ENCODE results near the gene CSPG4.

- TF ChIP-seq CTCF (IDR thresholded peaks at IDR 0.05) (no peak), POLR2A (IDR thresholded peaks at IDR 0.05) (no peak)
These were observed 5.7 kb upstream of the CSPG4 start for GRCh38 chr15:75718328-75718727.

All from right lobe of liver (tissue), 4 donors.